NCI-H1436 (cell line): ENCODE results near the gene APOL3.
A peak's percentile ranks its signal among the peaks of the same experiment; 100 is the strongest.
"Not testable (repeated sequence)": the region's sequence is repeated elsewhere in the genome, so short reads cannot be mapped to it uniquely, and the experiment has no call there.

ENCODE experiments used
- DNase-seq: peaks from one replicate; lab custom pipeline; 2025; lab: John Stamatoyannopoulos, UW

The APOL3 gene

DNA sequence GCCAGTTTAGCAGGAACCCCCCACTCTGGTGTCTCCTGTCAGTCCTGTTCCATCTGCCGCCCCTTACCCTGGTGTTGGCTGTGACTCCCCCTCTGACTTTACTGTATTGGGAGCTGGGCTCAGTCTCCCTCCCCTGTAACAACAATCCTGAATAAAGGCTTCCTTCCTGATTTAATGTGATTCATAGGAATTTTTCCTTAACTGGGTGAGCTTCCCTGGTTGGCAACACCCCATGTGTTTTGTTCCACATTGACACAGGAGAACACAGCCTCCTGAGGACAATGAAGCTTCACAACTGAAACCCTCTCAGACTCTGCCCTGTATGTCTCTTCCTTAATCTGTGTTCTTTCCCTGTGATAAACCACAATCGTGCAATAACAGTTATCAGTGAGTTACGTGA, 32.6 kb upstream of the APOL3 start:
- DNase-seq, result no peak

DNA sequence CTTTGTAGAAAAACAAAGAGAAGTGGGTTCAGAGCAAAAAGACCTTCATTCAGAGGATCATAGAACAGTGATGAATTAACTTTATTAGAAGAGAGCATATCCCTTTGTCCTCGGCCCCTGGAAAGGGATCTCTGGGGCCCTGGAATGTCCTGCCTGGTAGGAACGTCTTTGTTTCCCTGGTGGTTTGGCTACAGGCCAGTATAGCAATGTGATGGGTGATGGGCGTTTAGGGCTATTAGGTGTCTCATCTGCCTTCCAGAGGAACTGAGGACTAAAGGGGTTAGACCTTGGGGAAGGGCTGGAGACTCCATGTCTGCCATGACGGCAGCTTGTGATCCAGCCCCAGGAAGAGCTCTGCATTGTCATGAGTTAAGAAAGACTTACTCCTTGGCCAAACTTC, 32.0 kb upstream of the APOL3 start:
- no peak for DNase-seq

DNA sequence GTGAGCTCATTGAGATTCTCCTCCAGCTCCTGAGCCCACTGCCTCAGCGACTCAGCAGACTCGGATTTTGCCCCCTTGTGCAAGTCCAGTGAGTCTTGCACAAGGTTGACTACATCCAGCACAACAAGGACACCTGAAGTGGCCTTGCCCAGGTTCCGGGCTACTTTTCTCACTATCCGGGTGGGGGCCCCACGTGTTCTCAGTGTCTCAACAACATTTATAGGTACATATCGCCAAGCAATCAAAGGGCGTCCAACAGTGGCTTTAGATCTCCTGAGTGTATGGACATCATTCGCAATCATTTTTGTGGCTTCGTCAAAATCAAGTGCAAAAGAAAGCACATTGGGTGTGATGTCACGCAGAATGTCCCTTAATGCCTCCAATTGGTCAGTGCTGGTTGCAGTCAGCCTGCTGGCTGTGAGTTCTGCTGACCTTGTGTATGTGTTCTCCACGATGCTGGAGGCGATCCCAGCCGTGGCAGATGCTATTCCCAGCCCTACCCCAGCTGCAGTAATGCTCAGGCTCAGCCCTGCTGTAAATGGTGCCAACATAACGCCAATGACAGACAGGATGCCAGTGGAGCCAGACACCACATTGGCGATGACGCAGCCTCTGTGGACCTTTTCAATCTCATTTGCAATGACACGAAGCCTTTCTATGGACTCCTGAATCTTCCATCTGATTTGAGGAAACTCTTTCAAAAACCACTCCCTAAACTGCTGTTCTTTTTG, 30.7 kb upstream of the APOL3 start:
- no peak for DNase-seq

DNA sequence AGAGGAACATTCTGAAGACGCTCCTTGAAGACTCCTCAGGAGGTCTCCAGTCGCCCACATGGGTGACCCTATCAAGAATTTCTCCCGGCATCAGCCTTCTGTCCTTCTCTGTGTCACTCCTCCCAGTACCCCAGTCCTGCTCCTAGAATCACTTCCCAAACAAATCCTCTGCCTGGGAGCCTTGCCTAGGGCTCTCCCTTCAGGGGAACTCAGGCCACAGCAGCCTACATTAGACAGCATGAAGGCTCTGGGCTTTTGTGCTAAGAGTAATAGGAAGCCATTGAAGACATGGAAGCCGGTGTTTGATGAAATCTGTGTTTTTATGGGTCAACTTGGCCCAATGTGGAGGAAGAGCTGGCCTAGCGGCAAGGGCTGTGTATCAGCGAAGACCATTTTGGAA, 27.3 kb upstream of the APOL3 start:
- not testable (repeated sequence) for DNase-seq

DNA sequence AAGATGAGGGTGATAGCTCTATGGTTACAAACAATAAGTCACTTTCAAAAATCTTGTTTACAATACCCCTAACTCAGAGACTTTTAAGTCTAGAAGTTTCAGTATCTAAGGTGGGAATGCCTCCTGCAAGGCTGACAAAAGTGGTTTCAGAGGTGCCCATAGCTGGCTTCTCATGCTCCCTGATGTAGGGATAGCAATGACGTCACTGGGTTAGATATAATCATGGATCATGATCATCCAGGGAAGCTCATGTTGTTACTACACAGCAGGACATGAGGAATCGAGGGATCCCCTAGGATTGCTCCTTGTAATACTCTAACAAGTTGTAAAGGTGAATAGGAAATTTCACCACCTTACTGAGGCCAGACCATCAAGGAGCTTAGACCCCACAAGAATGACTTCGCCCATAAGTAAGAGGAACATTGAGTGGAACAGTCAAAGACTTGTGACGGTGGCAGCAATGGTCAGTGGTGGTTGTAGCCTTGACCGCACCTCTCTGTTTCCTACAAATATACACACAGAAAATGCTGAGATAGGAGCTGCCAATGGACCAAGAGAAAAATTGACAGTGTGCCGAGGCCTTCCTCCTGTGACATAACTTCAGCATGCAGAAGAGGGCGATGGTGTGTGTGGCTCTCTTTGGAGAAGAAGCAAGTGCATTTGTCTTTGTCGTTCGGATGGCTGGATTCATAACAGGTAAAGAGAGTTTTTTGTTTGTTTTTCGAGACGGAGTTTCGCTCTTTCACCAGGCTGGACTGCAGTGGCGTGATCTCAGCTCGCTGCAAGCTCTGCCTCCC, 25.5 kb upstream of the APOL3 start:
- no peak for DNase-seq

DNA sequence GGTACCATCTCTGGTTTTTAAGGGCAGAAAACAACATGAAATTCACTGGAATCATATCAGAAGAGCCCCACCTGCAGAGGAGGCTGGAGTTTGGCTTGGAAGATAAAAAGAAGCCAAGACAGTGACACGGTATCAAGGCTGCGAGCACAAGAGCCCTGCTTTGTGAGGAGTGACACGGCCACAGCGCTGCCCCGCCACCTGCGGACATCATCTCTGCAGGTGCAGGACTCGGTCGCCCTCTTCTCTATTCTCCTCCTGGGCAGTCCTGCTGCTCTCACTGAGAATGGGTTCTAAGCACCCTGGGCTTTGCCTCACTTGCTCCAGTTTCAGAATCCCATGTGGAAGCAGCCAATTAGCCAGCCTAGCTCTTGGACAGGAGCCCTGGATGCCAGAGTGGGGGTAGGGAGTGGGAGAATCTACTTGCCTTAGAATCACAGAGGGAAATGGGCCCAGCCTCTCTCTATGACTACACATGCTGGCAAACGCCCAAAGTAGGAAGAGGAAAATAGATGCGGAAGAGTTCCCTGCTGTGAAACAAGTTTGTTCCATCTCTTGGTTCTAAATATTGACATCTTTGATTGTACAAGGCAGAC, 24.0 kb upstream of the APOL3 start:
- no peak for DNase-seq

DNA sequence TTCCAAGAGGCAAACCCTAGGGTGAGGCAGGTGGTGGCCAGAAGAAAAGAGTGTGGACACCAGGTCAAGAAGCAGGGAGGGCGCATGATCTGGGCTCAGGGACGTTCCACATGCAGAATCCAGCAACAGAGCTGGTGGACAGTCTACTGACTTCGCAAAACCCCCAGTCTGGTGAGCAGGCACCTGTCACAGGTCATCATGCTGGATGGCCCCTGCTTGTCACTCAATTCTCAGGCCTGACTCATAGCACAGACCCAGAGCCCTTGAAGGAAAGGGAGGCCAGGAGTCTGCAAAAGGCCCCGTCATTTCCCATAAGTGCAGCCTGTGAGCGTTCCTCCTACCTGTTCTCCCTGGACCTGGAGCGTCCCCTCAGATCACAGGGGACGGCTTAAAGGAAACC, 22.9 kb upstream of the APOL3 start:
- DNase-seq, result no peak

DNA sequence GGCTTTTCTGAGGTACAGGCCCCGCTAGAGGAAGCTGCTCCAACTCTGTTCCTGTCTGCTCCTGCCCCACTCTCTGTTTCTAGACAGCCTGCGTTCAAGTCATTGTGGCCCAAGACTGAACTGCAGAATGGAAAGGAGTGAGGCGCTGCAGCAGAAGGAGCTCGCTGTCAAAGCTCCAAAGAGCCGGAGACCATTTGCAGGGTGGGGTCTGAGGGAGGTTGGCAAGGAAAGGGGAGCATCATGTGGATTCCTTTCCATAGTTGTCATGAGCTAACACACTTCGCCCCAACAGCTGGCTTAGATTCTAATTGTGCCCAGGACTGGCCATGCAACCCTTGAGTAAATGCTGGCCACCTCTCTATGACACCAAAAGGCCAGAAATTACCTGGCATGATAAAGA, 22.3 kb upstream of the APOL3 start:
- DNase-seq, result no peak

DNA sequence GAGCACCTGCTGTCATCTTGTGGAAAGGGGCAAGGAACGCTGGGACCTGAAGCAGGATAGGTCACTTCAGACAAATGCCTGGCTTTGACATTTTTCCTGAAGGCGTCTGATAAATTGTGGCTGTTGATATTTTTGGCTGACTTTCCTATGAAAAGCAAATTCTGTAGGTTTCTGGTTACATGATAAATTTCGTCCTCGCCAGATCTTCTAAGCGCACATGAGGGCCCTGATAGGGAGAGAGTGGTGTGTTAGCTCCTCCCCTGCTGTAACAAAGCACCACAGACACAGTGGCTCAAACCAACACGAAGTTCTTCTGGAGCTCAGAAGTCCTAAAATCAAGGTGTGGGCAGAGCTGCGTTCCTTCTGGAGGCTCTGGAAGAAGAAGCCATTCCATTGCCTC, 21.5 kb upstream of the APOL3 start:
- no peak for DNase-seq

DNA sequence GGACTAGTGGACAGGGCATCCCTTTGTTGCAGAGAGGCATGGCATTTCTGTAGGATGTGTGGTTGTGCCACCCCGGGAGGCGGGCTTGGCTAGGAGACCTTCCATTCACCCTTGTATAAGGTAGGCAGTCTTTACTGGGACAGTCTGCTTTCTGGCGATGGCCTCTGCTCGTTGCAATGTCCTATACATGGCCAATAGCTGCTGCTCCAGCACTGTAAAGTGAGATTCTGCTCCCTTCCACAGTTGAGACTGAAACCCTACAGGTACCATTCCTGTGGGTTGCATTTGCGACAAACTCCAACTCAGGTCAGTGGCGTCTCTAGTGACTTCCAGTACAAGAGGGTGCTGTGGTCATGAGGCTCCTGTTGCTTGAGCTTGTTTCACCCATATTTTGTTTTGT, 20.4 kb upstream of the APOL3 start:
- no peak for DNase-seq

DNA sequence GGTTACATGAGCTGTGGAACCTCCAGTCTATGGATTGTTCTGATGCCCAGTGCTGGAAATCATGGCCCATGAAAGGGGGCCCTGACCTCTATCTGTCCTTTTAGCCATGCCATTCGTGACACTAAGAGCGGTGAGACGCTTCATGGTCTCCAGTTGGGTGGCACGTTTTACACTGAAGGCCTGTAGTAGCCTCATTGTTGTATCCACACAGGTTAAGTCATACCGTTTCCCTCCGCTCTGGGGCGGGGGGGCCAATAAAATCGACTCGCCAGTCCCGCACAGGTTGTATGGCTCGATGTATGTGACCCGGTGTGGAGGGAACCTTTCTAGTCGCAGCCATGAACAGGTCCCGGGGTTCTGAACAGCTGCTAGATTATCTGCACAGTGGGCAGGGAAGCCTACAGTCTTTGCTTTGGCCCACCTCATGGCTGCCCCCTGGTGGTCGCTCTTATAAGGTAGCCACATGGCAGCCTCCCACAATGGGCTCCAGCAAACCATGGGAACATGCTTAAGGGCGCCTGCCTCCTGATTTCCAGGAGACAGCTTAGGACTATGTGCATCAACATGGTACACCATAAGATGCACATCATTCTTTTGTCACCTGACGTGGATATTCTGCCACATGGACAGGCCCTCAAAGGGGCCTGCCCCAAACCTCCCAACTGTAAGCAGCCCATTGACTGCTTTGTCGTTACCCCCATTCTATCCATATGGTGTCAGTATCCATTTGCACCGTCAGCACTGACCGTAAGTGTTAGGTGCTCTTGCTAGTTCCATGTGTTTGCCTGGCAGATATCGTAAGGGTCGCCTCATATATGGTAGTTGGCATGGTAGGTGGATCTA, 19.7 kb upstream of the APOL3 start:
- DNase-seq, result peak; percentile 41

DNA sequence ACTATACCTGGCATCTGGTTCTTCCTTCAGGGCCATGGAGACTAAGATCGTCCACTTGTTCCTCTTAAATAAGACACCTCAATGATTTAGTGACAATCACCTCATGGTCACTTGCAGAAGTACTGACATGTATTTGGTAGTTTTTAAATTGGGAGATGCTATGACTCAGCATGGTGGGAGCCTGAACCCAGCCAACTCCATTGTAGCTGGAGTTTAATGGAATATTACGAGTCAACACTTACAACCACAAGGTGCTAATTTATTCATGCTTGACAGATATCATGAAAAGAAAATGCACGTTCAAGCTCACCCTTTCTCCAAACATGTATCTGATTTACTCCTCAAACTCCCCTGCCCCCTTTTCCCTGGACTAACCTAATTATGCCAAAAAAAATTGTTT, 16.6 kb upstream of the APOL3 start:
- DNase-seq, result no peak

DNA sequence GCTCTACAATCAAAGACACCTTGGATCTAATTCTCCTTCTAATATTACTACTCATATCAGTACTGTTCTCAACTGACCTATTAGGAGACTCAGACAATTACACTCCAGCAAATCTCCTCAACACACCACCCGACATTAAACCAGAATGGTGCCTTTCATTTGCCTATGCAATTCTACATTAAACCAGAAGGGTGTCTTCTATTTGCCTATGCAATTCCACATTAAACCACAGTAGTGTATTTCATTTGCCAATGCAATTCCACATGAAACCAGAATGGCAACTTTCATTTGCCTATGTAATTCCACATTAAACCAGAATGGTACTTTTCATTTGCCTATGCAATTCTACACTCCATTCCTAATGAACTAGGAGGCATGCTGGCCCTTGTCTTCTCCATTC, 15.3 kb upstream of the APOL3 start:
- DNase-seq, result no peak

DNA sequence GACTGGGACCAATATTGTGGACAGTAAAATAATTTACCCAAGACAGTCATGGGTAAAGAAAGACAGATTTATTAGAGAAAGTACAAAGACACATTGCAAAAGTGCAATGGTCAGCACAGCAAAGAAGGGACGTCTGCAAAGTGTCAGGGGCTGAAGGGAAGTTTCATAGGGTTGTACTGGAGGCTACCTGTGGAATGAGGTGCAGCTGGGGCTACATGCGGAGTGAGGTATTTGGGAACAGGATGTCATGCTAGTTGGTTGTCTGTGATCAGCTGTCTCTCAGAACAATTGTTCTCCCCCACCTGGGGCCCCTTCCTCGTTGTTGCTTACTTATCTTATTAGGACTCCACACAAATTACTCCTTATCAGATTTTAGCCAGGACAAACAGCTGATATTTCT, 11.4 kb upstream of the APOL3 start:
- DNase-seq, result no peak

DNA sequence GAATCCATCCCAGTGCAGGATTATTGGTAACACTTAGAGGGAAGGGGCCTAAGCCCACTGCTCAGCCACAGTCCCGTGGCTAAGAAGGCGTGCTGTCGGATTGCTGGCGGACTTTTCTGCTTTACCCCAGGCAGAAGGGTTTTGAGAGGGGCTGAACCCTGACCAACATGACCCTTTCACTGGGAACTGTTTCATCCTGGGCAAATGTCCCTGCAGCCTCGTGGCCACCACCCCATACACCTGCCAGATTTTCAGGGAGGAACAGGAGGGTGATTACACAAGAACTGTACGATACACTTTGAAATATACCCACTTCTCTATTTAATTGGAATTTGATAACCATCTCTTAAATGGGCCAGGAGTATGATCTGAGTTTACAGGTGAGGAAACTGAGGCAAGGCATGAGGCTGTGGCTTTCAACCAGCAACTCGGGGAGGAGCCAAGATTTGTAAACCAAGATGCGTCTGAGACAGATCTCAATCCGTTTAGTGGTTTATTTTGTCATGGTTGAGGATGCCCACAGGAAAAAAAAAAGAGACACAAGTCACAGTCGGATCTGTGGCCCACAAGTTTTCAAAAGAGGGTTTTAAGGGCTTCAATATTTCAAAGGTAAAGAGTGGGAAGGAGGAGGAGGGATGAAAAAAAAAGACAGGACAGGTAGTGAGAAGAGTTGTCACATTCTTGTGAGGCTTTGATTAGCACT, 6.1 kb upstream of the APOL3 start:
- DNase-seq, result no peak

DNA sequence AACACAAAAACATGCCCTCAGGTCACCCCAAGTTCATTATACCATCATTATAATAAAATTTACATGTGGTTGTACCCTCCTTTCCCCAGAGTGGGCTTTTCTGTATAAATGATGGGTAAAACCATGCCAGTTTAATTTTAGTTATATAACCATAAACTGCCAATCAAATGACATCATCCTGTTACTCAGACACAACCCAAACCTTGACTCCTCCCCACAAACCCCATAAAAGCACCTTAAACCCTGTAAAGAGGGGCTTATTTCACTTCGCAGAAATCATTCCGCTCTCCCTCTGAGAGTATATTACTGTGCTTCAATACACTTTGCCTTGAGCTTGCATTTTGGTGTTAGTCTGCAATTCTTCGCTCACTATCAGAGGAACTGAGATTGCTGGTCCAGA, 5.5 kb upstream of the APOL3 start:
- no peak for DNase-seq

DNA sequence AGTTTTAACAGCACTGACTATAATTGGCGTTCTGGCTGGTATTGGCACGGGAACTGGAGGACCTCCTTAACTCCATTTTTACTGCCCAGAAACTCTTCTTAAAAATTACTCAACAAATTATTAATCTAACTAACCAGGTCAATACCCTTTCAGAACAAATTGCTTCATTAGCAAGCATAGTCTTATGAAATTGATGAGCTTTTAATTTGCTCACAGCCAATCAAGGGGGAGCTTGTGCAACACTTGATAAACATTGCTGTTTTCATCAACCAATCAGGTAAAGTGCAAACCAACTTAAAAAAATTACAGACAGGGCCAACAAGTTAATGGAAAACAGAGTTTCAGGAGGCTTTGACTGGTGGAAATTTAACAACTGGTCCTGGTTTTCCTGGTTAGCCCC, 4.6 kb upstream of the APOL3 start:
- DNase-seq, result no peak

DNA sequence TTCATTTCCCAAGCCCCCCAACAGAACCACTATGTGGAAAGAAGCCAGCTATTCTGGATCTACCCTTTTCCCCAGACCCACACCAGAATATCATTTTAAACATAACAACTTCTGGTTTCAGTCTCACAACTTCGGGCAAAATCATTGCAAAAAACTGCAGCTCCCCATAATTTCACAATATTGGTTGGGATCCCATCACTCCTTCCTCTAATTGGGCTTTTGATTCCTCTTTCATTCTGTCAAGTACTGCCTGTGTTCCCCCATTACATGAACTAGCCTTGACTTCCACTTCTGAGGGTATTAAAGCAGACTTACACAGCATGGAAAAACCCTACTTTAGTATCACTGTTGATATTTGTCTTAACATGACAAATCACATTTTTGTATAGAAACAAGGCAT, 4.1 kb upstream of the APOL3 start:
- no peak for DNase-seq

DNA sequence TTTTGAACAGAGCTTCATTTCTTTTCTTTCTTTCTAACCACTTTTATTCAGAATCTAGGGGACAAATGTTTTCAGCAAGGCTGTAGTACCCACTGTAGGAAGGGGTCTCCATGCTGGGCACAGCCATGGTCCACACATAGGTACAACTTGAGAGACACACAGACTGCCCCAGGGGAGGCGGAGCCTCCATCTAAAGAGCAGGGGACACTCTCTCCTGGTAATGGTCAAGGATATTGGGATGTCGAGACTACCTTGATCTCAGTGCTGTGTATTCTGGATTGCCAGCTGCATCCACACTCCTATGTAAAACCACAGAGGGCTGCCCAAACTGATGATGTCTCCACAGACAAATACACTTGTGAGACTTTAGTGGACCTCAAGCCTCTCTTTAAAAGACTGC, 2.9 kb upstream of the APOL3 start:
- no peak for DNase-seq

DNA sequence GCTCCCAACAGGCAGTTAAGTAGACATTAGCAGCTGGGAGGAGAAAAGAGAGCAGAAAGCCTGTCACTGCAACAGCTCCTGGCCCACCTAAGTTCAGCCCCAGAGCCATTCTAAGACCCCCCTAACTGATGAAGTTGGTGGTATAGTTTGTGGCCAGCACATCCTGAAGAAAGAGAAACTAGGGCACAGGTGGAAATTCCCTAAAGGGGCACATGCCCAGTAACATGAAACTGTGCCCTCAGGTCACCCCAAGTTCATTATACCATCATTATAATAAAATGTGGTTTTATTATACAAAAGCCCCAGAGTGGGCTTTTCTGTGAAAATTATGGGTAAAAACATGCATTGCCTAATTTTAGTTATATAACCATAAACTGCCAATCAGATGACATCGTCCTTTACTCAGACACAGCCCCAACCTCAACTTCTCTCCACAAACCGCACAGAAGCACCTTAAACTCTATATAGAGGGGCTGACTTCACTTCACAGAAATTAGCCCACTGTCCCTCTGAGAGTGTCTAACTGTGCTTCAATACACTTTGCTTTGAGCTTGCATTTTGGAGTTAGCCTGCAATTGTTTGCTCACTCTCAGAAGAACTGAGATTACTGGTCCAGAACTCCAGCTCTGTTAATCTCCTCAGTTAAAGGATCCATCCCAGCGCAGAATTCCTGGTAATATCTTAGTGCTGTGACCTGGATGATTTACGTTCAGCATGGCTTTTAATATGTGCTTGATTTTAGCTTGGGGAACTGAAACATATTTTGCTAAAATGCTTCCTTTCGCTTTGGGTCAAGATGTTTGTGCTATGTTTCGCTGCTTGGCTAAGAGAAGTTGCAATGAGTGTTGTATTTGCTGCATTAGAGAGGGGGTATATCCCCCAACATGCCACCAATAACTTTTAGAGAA, 1.8 kb upstream of the APOL3 start:
- DNase-seq, result no peak

DNA sequence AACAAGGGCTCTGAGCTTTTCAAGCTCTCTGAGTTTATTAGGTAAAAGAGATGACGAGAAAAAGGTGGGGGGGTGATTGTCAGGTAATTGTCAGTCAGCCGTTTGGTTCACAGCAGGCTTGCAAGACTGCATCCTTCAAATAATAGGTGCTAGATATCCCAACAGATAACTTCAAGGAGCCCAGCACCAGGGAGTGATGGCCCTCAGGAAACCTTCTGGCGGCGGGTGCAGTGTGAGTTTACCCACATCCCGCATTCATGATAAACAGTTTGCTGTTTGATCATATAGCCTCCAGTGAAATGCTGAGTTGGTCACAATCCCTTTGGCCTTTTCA, 1.2 kb upstream of the APOL3 start:
- not testable (repeated sequence) for DNase-seq
